H1 (cell line): ENCODE measurements around the gene MAN2C1. TPM values are rescaled to one million over a fixed set of nuclear protein-coding genes. Genes with fewer than 3 reads are reported as not detected.
A peak's percentile ranks its signal among the peaks of the same experiment; 100 is the strongest.

ENCODE experiments used
- CTCF ChIA-PET: fragments of 300-600 bp; sonication (Branson Sonifier 250); formaldehyde crosslinking; loops from one replicate; lab custom pipeline; 2021; ENCODE audit not compliant: partially characterized antibody; lab: Charles Lee
- POLR2A ChIA-PET: fragments of 300-600 bp; sonication (Branson Sonifier 250); formaldehyde crosslinking; loops from one replicate; lab custom pipeline; 2021; ENCODE audit warnings: inconsistent platforms; ENCODE audit not compliant: partially characterized antibody; lab: Charles Lee
- DNase-seq, 2 experiments: peaks; one replicate each; pipeline versions ENCODE4 v3.0.0 to v3.0.0-alpha.2; 2010 to 2022; ENCODE audit warnings: low spot score in 2 of 2, low read depth in 1 of 2, mixed read lengths in 1 of 2
- FAIRE-seq: peaks from 2 replicates; lab custom pipeline; 2011; peaks lifted over from hg19 to GRCh38; lab: Jason Lieb, UNC
- H2AFZ ChIP-seq: 2 replicates; pipeline ENCODE4 v1.8.1; 2012; ENCODE audit warnings: low read length, inconsistent platforms
- H2AK5ac ChIP-seq: 2 replicates; pipeline ENCODE4 v1.6.1; 2013; ENCODE audit warnings: low read depth, low read length
- H2BK120ac ChIP-seq: replicated peaks from 2 replicates; pipeline ENCODE3; 2013; ENCODE audit warnings: low read depth, low read length, inconsistent platforms
- H2BK12ac ChIP-seq: 2 replicates; pipeline ENCODE4 v1.6.1; 2013; ENCODE audit warnings: low read depth, low read length
- H2BK15ac ChIP-seq: 2 replicates; pipeline ENCODE4 v1.6.1; 2013; ENCODE audit warnings: low read length
- H2BK20ac ChIP-seq: 2 replicates; pipeline ENCODE4 v1.6.1; 2013; ENCODE audit warnings: low read length
- H2BK5ac ChIP-seq: 2 replicates; pipeline ENCODE4 v1.6.1; 2013; ENCODE audit warnings: low read depth, low read length
- H3K14ac ChIP-seq: 2 replicates; pipeline ENCODE4 v1.6.1; 2013; ENCODE audit warnings: inconsistent platforms; ENCODE audit not compliant: insufficient read length
- H3K18ac ChIP-seq: 2 replicates; pipeline ENCODE4 v1.6.1; 2013; ENCODE audit warnings: low read length; ENCODE audit errors: extremely low read depth
- H3K23ac ChIP-seq: 2 replicates; pipeline ENCODE4 v1.6.1; 2013; ENCODE audit warnings: inconsistent platforms; ENCODE audit not compliant: insufficient read length
- H3K23me2 ChIP-seq: 2 replicates; pipeline ENCODE4 v1.6.1; 2013; ENCODE audit warnings: low read depth, low read length
- H3K27ac ChIP-seq: 2 replicates; pipeline ENCODE4 v1.6.1; 2011; ENCODE audit warnings: low read depth, low read length, inconsistent platforms
- H3K27me3 ChIP-seq, 4 experiments: replicated peaks in 1 of 4; 1 replicate in 1 of 4; 2 replicates in 3 of 4; pipeline versions ENCODE4 v1.6.1 to v1.8.1; 2011 to 2013; ENCODE audit warnings: low read length in 3 of 4, mild to moderate bottlenecking in 3 of 4, inconsistent platforms in 2 of 4, mixed read lengths in 2 of 4, moderate library complexity in 1 of 4; ENCODE audit not compliant: control insufficient read depth in 3 of 4, insufficient read depth in 3 of 4; ENCODE audit errors: extremely low read depth in 1 of 4
- H3K36me3 ChIP-seq, 4 experiments: 2 replicates each; pipeline versions ENCODE4 v1.6.1 to v1.8.1; 2011 to 2013; ENCODE audit warnings: mild to moderate bottlenecking in 4 of 4, low read length in 3 of 4, moderate library complexity in 2 of 4, control low read depth in 1 of 4, inconsistent platforms in 1 of 4; ENCODE audit not compliant: insufficient read depth in 4 of 4, control insufficient read depth in 2 of 4
- H3K4ac ChIP-seq: replicated peaks from 2 replicates; pipeline ENCODE3; 2013; ENCODE audit warnings: low read length, low read depth, mixed read lengths, inconsistent platforms; ENCODE audit not compliant: insufficient read length
- H3K4me1 ChIP-seq, 4 experiments: replicated peaks in 1 of 4; 1 replicate in 1 of 4; 2 replicates in 3 of 4; pipeline versions ENCODE4 v1.6.1 to v1.8.1; 2011 to 2013; ENCODE audit warnings: low read length in 3 of 4, inconsistent platforms in 2 of 4, mixed read lengths in 1 of 4; ENCODE audit not compliant: insufficient read depth in 4 of 4, control insufficient read depth in 3 of 4
- H3K4me2 ChIP-seq, 2 experiments: 2 replicates each; pipeline versions ENCODE4 v1.6.1 to v1.8.1; 2011 to 2013; ENCODE audit warnings: low read depth in 2 of 2, low read length in 2 of 2, control low read depth in 1 of 2, inconsistent platforms in 1 of 2, mild to moderate bottlenecking in 1 of 2; ENCODE audit not compliant: insufficient read depth in 1 of 2
- H3K4me3 ChIP-seq, 4 experiments: fragments of 200-600, 300-600 bp in 1 of 4; sonication (generic), shearing (Covaris generic), sonication (Bioruptor Twin) in 1 of 4; 2 replicates each; pipeline versions ENCODE4 v1.5.1 to v1.8.1; 2011 to 2016; ENCODE audit warnings: low read length in 4 of 4, low read depth in 3 of 4, control low read depth in 2 of 4, inconsistent platforms in 2 of 4, mild to moderate bottlenecking in 2 of 4, mixed read lengths in 1 of 4, moderate library complexity in 1 of 4; ENCODE audit not compliant: insufficient read depth in 2 of 4; ENCODE audit errors: extremely low read depth in 1 of 4
- H3K56ac ChIP-seq: replicated peaks from 2 replicates; pipeline ENCODE3; 2013; ENCODE audit warnings: low read depth, mild to moderate bottlenecking, mixed read lengths, low read length, inconsistent platforms; ENCODE audit not compliant: insufficient read length
- H3K79me1 ChIP-seq: 2 replicates; pipeline ENCODE4 v1.6.1; 2013; ENCODE audit warnings: low read depth, low read length, control low read depth
- H3K79me2 ChIP-seq, 2 experiments: 2 replicates each; pipeline versions ENCODE4 v1.6.1 to v1.8.1; 2012 to 2013; ENCODE audit warnings: low read length in 2 of 2, mild to moderate bottlenecking in 2 of 2, inconsistent platforms in 1 of 2; ENCODE audit not compliant: insufficient read depth in 2 of 2, control insufficient read depth in 1 of 2
- H3K9ac ChIP-seq, 4 experiments: replicated peaks in 1 of 4; 1 replicate in 1 of 4; 2 replicates in 3 of 4; pipeline versions ENCODE4 v1.6.1 to v1.8.1; 2011 to 2013; ENCODE audit warnings: low read depth in 3 of 4, low read length in 3 of 4, control low read depth in 2 of 4, mild to moderate bottlenecking in 2 of 4, moderate library complexity in 2 of 4, inconsistent platforms in 1 of 4; ENCODE audit errors: extremely low read depth in 1 of 4
- H3K9me3 ChIP-seq, 2 experiments: 2 replicates each; pipeline versions ENCODE4 v1.6.1 to v1.8.1; 2012 to 2013; ENCODE audit warnings: mild to moderate bottlenecking in 2 of 2, moderate library complexity in 2 of 2, control low read depth in 1 of 2, inconsistent platforms in 1 of 2, low read depth in 1 of 2, low read length in 1 of 2, mixed read lengths in 1 of 2; ENCODE audit not compliant: insufficient read depth in 2 of 2
- H4K20me1 ChIP-seq, 2 experiments: replicated peaks in 1 of 2; 2 replicates each; pipeline versions ENCODE3 to v1.8.1; 2011 to 2013; ENCODE audit warnings: inconsistent platforms in 2 of 2, low read length in 2 of 2, mild to moderate bottlenecking in 1 of 2; ENCODE audit not compliant: insufficient read depth in 2 of 2, control insufficient read depth in 1 of 2
- H4K5ac ChIP-seq: 2 replicates; pipeline ENCODE4 v1.6.1; 2013; ENCODE audit warnings: low read length, low read depth, mixed read lengths, inconsistent platforms; ENCODE audit not compliant: insufficient read length
- H4K8ac ChIP-seq: 2 replicates; pipeline ENCODE4 v1.8.0; 2013; ENCODE audit warnings: mild to moderate bottlenecking, moderate library complexity, low read length, inconsistent platforms; ENCODE audit not compliant: insufficient read depth; ENCODE audit errors: extremely low read depth
- H4K91ac ChIP-seq: replicated peaks from 2 replicates; pipeline ENCODE3; 2013; ENCODE audit warnings: low read length, mixed read lengths, inconsistent platforms; ENCODE audit not compliant: insufficient read length
- CBX8 ChIP-seq: fragments of 300-800, 300-1000 bp; sonication (generic); IDR thresholded peaks from 2 replicates; pipeline ENCODE4 v1.7.1; 2016; ENCODE audit warnings: low read depth, low read length, borderline replicate concordance
- CHD1 ChIP-seq: IDR thresholded peaks from 2 replicates; pipeline ENCODE4 v1.6.1; 2012; ENCODE audit warnings: low read depth, low read length, improper control_type of control experiment
- EP300 ChIP-seq, 2 experiments: IDR thresholded peaks; 1 replicate in 1 of 2; 2 replicates in 1 of 2; pipeline ENCODE4 v1.6.1; 2011 to 2012; ENCODE audit warnings: low read depth in 2 of 2, low read length in 2 of 2, mild to moderate bottlenecking in 2 of 2, borderline replicate concordance in 1 of 2, inconsistent platforms in 1 of 2, moderate library complexity in 1 of 2
- HDAC6 ChIP-seq: IDR thresholded peaks from one replicate; pipeline ENCODE4 v1.7.1; 2012; ENCODE audit warnings: low read depth, mild to moderate bottlenecking, inconsistent platforms, low read length, moderate library complexity
- KDM4A ChIP-seq: IDR thresholded peaks from one replicate; pipeline ENCODE4 v1.7.1; 2012; ENCODE audit warnings: low read depth, mild to moderate bottlenecking, moderate library complexity, low read length, inconsistent platforms; ENCODE audit not compliant: severe bottlenecking
- POU5F1 ChIP-seq: IDR thresholded peaks from 2 replicates; pipeline ENCODE4 v1.6.1; 2011; ENCODE audit warnings: low read depth, mild to moderate bottlenecking, low read length, moderate library complexity
- SAP30 ChIP-seq: fragments of 300-600 bp; sonication (generic); IDR thresholded peaks from 2 replicates; pipeline ENCODE4 v1.7.1; 2012; ENCODE audit warnings: low read length, moderate library complexity, mild to moderate bottlenecking, inconsistent platforms; ENCODE audit not compliant: insufficient read depth, insufficient replicate concordance
- SUZ12 ChIP-seq: fragments of 200-600 bp; sonication (generic); IDR thresholded peaks from 2 replicates; pipeline ENCODE4 v1.6.1; 2012; ENCODE audit warnings: mild to moderate bottlenecking, inconsistent platforms, low read length, moderate library complexity, mixed read lengths
- TAF7 ChIP-seq: optimal IDR thresholded peaks from 2 replicates; pipeline ENCODE3; 2011; ENCODE audit warnings: low read depth, mild to moderate bottlenecking, inconsistent platforms, low read length, moderate library complexity, borderline replicate concordance
- TCF12 ChIP-seq: IDR thresholded peaks from 2 replicates; pipeline ENCODE4 v1.6.1; 2011; ENCODE audit warnings: low read depth, mild to moderate bottlenecking, low read length
- WGBS, 2 experiments: shearing (Covaris generic) in 1 of 2; methylation state at CpG; one replicate each; pipeline versions ENCODE4 v1.1.6 to v1.1.7; 2013 to 2015; ENCODE audit warnings: low lambda C conversion rate in 2 of 2, mixed read lengths in 2 of 2, inconsistent platforms in 1 of 2, low coverage in 1 of 2, missing lambda C conversion rate in 1 of 2; ENCODE audit not compliant: insufficient replicate concordance in 2 of 2, insufficient coverage in 1 of 2, insufficient read length in 1 of 2; ENCODE audit errors: extremely low coverage in 1 of 2, missing lambda C conversion rate in 1 of 2; 5-methylcytosine and 5-hydroxymethylcytosine counted together
- polyA plus RNA-seq, 7 experiments: library from polyadenylated mRNA; depleted of rRNA in 3 of 7; stranded (reverse) in 5 of 7; unstranded in 2 of 7; fragments of >200 nt in 5 of 7; fragments of 200-250 nt in 2 of 7; gene quantifications; 1 replicate in 5 of 7; 2 replicates in 1 of 7; 4 replicates in 1 of 7; pipeline versions ENCODE4 v1.2.1 to v1.2.3, GENCODE V29; 2011 to 2013; ENCODE audit warnings: missing spikeins in 2 of 7, mixed read lengths in 2 of 7
- total RNA-seq: library from RNA; stranded (reverse); fragmentation: NEBNext Ultra II Directional; extraction: Animal tissue kit (Norgen Biotek cat#: 25700); gene quantifications from 2 replicates; pipeline ENCODE4 v1.2.1, GENCODE V29; 2021

MAN2C1 gene
- total and polyA plus RNA-seq, 2 of the 8 experiments (the other 6 are each of a cell fraction or from before 2014, with no cell fraction given), result 56.3 to 88.9 TPM

- Histone ChIP-seq H2BK20ac (no peak within 1 kb of the TSS), H3K79me1 (0 out of 2 replicates have a peak, but pooled peaks cover 2% of the 10 kb centered on the region), H2AFZ (peak within 1 kb of the TSS; percentile 60), H4K91ac (no peak within 1 kb of the TSS), H2BK5ac (no peak within 1 kb of the TSS), H3K79me2 (peaks cover 0 to 7% of the 10 kb centered on the region in 2 experiments; a peak in 2 of 4 replicates), H3K9me3 (no peaks in the 10 kb centered on the region), H3K14ac (no peak within 1 kb of the TSS), H2AK5ac (peak within 1 kb of the TSS; percentile 49; the same call in 1 of the 2 replicates), H3K9ac (peak within 1 kb of the TSS; percentile 68 to 87 (median 82)), H3K23me2 (peaks cover 8% of the 10 kb centered on the region), H3K4me2 (peak within 1 kb of the TSS; percentile 84 to 97), H3K23ac (no peak within 1 kb of the TSS), H3K4ac (peak within 1 kb of the TSS; percentile 78), H4K5ac (peak within 1 kb of the TSS; percentile 71), H3K27me3 (no peaks in the 10 kb centered on the region; a peak in 1 of 7 replicates), H4K20me1 (no peaks in the 10 kb centered on the region), H3K56ac (peak within 1 kb of the TSS; percentile 46), H3K4me3 (peak within 1 kb of the TSS; percentile 50 to 91 (median 86)), H2BK12ac (no peak within 1 kb of the TSS), H2BK120ac (no peak within 1 kb of the TSS), H3K4me1 (peaks cover 0 to 7% (median 2%) of the 10 kb centered on the region in 4 experiments; a peak in 5 of 7 replicates), H4K8ac (peak within 1 kb of the TSS; percentile 99), H3K27ac (peak within 1 kb of the TSS; percentile 75; the same call in 1 of the 2 replicates), H3K18ac (peak within 1 kb of the TSS; percentile 96; the same call in 1 of the 2 replicates), H3K36me3 (peaks cover 3 to 19% (median 5%) of the 10 kb centered on the region in 4 experiments; a peak in 5 of 8 replicates), H2BK15ac (no peak within 1 kb of the TSS)
- no peak for FAIRE-seq
- peak; percentile 75 to 95 for DNase-seq
- CTCF ChIA-PET, result interaction anchor here (1.0 to 1.1 kb wide), 2 partner anchors 12 to 30 kb away, joined by 3 read pairs; partner anchors contain the start of gene NEIL1
- POLR2A ChIA-PET, result interaction anchor here (0.7 to 2.2 kb wide), 7 partner anchors 9 to 285 kb away, joined by 3 to 10 read pairs (median 5); partner anchors contain the start of genes MAN2C1 and NEIL1
- 5% methylated on average over 30 of the region's 42 CpGs; no CpG with 5 or more reads in 1 of the 2 experiments for WGBS, 2 experiments
- TF ChIP-seq CBX8, result no peak
- no peak for TF ChIP-seq HDAC6
- peak; percentile 86 for TF ChIP-seq SAP30
- TF ChIP-seq TCF12, result 0 out of 2 replicates have a peak, but pooled peaks have one; percentile 8
- TF ChIP-seq KDM4A, result no peak
- TF ChIP-seq POU5F1, result no peak
- TF ChIP-seq TAF7, result peak; percentile 50
- TF ChIP-seq CHD1, result no peak
- peak in 1 of 2 experiments; percentile 79; a peak in 1 of 3 replicates for TF ChIP-seq EP300 (IDR thresholded peaks at IDR 0.05; ENCODE audit: borderline replicate concordance in 1 of 2, low read depth in 2 of 2, low read length in 2 of 2)
- no peak for TF ChIP-seq SUZ12
Measured at GRCh38 chr15:75335705-75336355, 32.6 kb downstream of the MAN2C1 start, which contains the start of gene COMMD4. COMMD4 (plus strand) TSS chr15:75336063; CDS start chr15:75336090, 27 bp downstream.
